Caco-2 (cell line): Measurements from ENCODE around the gene OPTC. TPM values are rescaled to one million over a fixed set of nuclear protein-coding genes. Genes with fewer than 3 reads are reported as not detected.

ENCODE experiments used
- BruUV-seq: library from RNA; stranded (reverse); fragments of 400-500 nt; replicated peaks from 2 replicates; lab custom pipeline; 2021; lab: Mats Ljungman, UMichigan
- CTCF ChIA-PET: fragments of 300-600 bp; sonication (Branson Sonifier 250); formaldehyde crosslinking; loops from one replicate; lab custom pipeline; 2022; ENCODE audit warnings: antibody characterized with exemption; lab: Charles Lee
- POLR2A ChIA-PET: fragments of 300-600 bp; sonication (Branson Sonifier 250); formaldehyde crosslinking; loops from one replicate; lab custom pipeline; 2022; ENCODE audit warnings: antibody characterized with exemption; lab: Charles Lee
- DNase-seq, 2 experiments: peaks; one replicate each; pipeline versions ENCODE4 v3.0.0 to v3.0.0-alpha.2; 2020 to 2022
- H3K27me3 ChIP-seq: replicated peaks from 2 replicates; pipeline ENCODE4 v1.6.0; 2011; ENCODE audit warnings: low read length; ENCODE audit not compliant: control insufficient read depth, insufficient read depth
- H3K36me3 ChIP-seq: 2 replicates; pipeline ENCODE4 v1.5.1; 2011; ENCODE audit warnings: low read length; ENCODE audit not compliant: control insufficient read depth, insufficient read depth
- H3K4me1 ChIP-seq: fragments of 250-450 bp; sonication (Bioruptor Pico); 2 replicates; pipeline ENCODE4 v1.5.1; 2020; ENCODE audit warnings: mild to moderate bottlenecking
- H3K4me3 ChIP-seq: 2 replicates; pipeline ENCODE4 v1.5.1; 2011; ENCODE audit warnings: low read depth, mild to moderate bottlenecking, control low read depth, low read length
- H3K9me3 ChIP-seq: fragments of 250-450 bp; sonication (Bioruptor Pico); 2 replicates; pipeline ENCODE4 v1.5.1; 2020; ENCODE audit warnings: mild to moderate bottlenecking, moderate library complexity
- H3K27ac Mint-ChIP-seq: one replicate; pipeline ENCODE4 v1.8.0; 2022; ENCODE audit warnings: mixed read lengths; ENCODE audit not compliant: unreplicated experiment
- H3K27me3 Mint-ChIP-seq: one replicate; pipeline ENCODE4 v1.8.0; 2022; ENCODE audit warnings: mixed read lengths; ENCODE audit not compliant: insufficient read depth, unreplicated experiment
- H3K36me3 Mint-ChIP-seq: one replicate; pipeline ENCODE4 v1.8.0; 2022; ENCODE audit warnings: mild to moderate bottlenecking, mixed read lengths; ENCODE audit not compliant: insufficient read depth, unreplicated experiment
- H3K4me1 Mint-ChIP-seq: one replicate; pipeline ENCODE4 v1.8.0; 2022; ENCODE audit warnings: low read depth, mixed read lengths; ENCODE audit not compliant: unreplicated experiment
- H3K4me3 Mint-ChIP-seq: one replicate; pipeline ENCODE4 v1.8.0; 2022; ENCODE audit warnings: mild to moderate bottlenecking, moderate library complexity, mixed read lengths; ENCODE audit not compliant: unreplicated experiment
- H3K9me3 Mint-ChIP-seq: one replicate; pipeline ENCODE4 v1.8.0; 2022; ENCODE audit warnings: mixed read lengths; ENCODE audit not compliant: unreplicated experiment
- intact Hi-C: fragments of 100-400 bp; cut with micrococcal nuclease; formaldehyde crosslinking; loops from one replicate; pipeline ENCODE4 v1.10.0; 2022; ENCODE audit not compliant: unreplicated experiment
- total RNA-seq: library from RNA; stranded (reverse); gene quantifications from 2 replicates; pipeline ENCODE4 v1.2.3, GENCODE V29; 2022
- TF ChIP-seq, protein P1 (sequence below), 2 experiments: fragments of 200-600 bp in 1 of 2; IDR thresholded peaks; 1 replicate in 1 of 2; 2 replicates in 1 of 2; pipeline versions ENCODE4 v1.5.1 to v1.8.0; 2011 to 2022; ENCODE audit warnings: antibody characterized with exemption in 1 of 2, control low read depth in 1 of 2, inconsistent platforms in 1 of 2, low read depth in 1 of 2, low read length in 1 of 2, mild to moderate bottlenecking in 1 of 2, moderate library complexity in 1 of 2; ENCODE audit not compliant: insufficient read depth in 1 of 2, severe bottlenecking in 1 of 2, unreplicated experiment in 1 of 2

The OPTC gene
- total RNA-seq, 1 experiment from 2014 or later, result not detected

DNA sequence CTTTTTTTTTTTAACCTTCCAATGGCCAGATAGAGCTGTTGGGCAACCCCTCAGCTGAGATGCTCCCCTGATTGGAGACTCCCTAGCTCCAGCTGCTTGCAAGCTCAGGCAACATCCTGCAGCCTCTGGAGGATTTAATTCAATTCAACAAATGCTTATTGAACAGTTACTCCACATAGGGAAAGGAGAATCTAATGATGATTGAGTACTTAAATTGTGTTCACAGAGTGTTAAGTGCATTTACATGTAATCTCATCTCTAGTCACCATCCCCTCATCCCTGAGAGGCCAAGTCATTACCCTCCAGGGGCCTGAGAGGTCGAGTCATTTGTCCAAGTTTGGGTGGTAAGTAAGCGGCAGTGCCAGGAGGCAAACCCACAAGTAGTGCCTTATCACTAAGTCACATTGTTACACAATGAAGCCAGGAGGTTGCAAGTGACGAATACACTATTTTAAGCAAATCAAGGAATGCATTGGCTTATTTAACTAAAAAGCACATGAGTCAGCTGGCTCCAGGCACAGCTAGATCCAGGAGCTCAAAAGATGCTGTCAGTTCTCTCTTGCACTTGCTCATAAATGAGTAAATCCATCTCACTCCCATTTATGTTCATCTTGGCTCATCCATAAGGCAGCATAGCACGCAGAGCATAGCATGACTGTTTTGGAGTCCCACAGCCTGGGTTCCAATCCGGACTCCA, 64.3 kb downstream of the OPTC start:
- H3K4me3 ChIP-seq, result no peak overlapping the region
- CTCF ChIA-PET, result no interaction called here
- Mint-ChIP-seq H3K4me3 (no peak overlapping the region), H3K9me3 (no peaks in the 10 kb centered on the region), H3K36me3 (no peaks in the 10 kb centered on the region), H3K27me3 (peaks cover 3% of the 10 kb centered on the region), H3K4me1 (peaks cover 11% of the 10 kb centered on the region), H3K27ac (no peak overlapping the region)
- H3K27me3 ChIP-seq, result no peaks in the 10 kb centered on the region; the same call in 1 of the 2 replicates
- intact Hi-C loops, result no loop called here
- H3K9me3 ChIP-seq, result no peaks in the 10 kb centered on the region
- peaks cover 4% of the 10 kb centered on the region; the same call in 1 of the 2 replicates for H3K4me1 ChIP-seq
- no peak for DNase-seq
- H3K36me3 ChIP-seq, result no peaks in the 10 kb centered on the region
- no TSS peak for BruUV-seq
- TF ChIP-seq, protein P1, sequence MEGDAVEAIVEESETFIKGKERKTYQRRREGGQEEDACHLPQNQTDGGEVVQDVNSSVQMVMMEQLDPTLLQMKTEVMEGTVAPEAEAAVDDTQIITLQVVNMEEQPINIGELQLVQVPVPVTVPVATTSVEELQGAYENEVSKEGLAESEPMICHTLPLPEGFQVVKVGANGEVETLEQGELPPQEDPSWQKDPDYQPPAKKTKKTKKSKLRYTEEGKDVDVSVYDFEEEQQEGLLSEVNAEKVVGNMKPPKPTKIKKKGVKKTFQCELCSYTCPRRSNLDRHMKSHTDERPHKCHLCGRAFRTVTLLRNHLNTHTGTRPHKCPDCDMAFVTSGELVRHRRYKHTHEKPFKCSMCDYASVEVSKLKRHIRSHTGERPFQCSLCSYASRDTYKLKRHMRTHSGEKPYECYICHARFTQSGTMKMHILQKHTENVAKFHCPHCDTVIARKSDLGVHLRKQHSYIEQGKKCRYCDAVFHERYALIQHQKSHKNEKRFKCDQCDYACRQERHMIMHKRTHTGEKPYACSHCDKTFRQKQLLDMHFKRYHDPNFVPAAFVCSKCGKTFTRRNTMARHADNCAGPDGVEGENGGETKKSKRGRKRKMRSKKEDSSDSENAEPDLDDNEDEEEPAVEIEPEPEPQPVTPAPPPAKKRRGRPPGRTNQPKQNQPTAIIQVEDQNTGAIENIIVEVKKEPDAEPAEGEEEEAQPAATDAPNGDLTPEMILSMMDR (IDR thresholded peaks at IDR 0.05; ENCODE audit: insufficient read depth in 1 of 2, low read depth in 1 of 2, low read length in 1 of 2, severe bottlenecking in 1 of 2, unreplicated experiment in 1 of 2), result no peak
- POLR2A ChIA-PET, result no interaction called here

Other genes starting within 250 kb of the OPTC start
- 21.2 and 21.6 TPM in 2 replicates for gene BTG2, start 188.6 kb upstream of the OPTC start, total RNA-seq
- gene FMOD, start 143.0 kb upstream of the OPTC start, total RNA-seq, result 32.6 and 36.3 TPM in 2 replicates
- gene PRELP, start 18.3 kb upstream of the OPTC start, total RNA-seq, result not detected in 2 replicates
- gene ATP2B4, start 132.7 kb downstream of the OPTC start, total RNA-seq, result 13.4 and 14.3 TPM in 2 replicates